ENCODE measurements around the gene ZBTB7C.

Gene ZBTB7C

DNA sequence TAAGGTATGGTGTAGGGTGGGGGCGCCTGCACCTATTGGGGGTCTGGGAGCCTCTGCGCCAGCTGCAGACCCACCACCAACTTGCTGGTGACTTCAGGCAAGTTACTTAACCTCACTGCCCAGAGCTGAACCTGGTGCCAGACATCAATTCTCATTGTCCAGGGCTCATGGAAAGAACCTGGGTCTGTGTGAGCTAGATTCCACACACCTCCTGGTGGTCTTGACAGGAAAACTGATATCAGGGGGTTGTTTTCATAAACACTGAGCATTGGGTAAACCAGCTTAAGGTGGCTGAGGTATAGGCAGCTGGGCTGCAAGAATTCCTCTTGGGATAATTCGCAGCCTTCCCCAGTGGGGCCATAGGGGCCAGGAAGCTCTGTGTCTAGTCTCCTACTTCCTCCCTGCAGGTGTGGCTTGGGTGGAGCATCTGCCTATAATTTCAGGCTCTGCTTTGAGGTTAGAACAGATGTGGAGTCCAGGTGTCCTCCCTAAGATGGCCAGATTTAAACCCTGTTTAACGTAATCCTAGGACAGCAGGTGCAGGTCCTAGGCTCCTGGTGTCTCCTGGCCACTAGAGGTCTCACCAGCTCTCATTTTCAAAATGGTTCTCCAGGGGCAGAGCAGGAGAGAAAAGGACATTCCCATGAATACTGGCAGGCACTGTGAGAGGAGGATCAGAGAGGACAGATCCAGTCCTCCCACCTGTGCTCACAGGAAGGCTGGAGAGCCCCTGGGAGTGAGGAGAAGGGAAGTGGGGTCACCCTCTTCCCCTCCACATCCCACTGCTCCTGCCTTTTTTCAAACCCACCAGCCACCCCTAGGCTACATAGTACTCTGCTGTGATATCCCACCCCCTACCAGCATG is 378.3 kb downstream of the ZBTB7C start:
- no peak overlapping the region for H3K4me3 ChIP-seq (ENCODE audit: low read depth, low read length)

DNA sequence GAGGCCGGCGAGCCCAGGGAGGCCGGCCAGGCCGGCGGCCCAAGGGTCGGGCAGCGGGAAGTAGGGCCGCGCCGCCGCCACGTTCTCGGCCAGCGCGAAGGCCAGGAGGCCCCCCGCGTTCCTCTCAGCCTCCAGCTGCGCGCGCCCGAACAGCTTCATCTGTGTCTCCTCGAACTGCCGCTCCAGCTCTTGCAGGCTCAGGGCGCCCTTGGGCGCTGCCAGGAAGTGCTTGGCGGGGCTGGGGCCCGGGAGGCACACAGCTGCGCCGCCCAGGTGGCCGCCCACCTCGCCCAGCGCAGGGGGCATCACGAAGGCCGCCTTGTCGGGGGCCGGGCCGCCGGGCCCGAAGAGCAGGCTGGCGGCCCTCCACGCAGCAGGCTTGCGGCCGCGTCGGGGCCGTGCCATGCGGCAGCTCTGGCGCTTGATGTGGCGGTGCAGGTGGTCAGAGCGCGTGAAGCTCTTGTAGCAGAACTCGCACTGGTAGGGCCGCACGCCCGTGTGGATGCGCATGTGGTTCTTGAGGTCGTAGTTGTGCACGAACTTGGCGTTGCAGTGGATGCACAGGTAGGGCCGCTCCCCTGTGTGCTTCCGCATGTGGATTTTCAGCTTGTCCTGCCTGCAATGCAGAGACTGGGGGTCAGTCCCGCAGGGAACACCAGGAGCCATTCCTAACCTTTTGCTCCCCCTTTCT is 379.7 kb downstream of the ZBTB7C start:
- no peak overlapping the region for H3K4me3 ChIP-seq (ENCODE audit: low read depth, low read length)

DNA sequence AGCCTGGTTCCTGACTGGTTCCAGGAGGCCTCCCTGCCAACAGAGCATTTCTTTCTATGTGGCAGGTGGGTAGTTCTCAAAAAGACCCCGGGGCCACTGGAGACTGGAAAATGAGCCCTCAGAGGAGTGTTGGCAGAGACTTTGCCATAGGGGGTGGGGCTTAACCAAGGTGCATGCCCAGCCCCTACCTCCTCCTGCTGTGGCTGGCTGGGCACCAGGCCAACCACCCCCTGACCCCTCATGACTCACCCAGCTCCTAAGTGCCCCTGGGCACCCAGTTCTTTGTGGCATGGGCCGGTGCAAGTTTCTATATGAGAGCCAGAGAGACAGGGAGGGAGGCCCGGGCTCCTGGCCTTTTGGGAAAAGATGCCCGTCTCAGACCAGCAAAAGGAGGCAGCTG is 380.5 kb downstream of the ZBTB7C start:
- H3K4me3 ChIP-seq (ENCODE audit: low read depth, low read length): no peak overlapping the region

DNA sequence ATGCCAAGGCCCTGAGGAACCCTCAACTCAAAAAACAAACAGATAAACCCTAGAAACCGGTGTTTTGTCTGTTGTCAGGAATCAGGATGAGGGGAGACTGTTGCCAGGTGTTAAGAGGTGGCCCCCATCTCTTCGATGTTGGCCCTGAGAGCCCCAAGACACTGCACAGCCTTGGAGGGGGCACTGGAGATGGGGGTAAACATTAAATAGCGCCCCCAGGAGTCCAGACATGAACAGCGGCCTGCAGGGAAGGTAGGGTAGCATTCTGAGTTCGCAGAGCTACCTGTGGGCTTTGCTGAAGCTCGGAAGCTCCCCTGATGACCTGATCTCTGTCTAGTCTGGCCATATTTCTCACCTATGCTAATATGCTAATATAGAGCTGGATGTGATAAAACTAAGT is 381.1 kb downstream of the ZBTB7C start:
- H3K4me3 ChIP-seq (ENCODE audit: low read depth, low read length): no peak overlapping the region

DNA sequence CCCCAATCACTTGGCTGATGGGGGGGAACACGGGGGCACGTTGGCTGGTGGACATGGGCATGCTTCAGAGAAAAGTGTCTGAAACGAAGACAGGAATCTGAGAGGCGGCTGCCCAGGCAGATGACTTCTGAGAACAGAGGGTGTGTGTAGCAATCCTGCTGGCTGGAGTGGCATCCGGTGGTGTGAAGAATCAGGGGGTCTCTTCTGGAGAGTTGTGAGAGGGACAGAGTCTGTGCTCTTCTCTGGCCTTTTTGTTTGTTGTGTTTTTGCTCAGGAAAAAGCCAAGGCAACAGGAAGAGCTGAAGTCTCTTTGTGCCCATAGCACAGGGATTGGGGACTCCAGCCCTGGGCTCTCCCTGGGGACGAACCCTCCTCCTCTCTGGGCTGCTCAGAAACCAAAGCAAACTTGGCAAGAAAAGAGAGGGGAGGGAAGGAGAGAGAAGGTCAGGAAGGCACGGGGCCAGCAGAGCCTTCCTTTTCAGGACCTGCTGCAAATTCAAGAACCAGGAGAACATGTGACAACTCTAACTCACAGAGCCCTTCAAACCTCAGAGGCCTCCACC is 381.7 kb downstream of the ZBTB7C start:
- no peak overlapping the region for H3K4me3 ChIP-seq (ENCODE audit: low read depth, low read length)

DNA sequence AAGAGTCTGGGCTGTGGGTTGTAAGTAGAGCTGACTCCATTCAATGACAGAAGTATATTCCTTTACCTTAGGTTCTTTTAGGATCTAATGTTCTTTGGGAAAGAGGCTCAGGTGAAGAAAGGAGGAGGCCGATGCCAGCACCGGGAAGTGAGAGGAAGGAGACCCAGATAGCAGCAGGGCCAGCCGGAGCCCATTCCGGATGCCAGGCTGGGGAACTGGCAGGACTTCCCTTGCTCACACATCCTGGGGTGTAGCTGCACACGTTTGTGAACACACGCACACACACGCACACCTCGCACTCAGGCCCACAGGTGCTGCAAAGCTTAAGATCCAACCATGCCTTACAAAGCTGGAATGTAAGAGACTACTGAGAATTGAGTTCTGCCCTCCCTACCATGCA is 383.0 kb downstream of the ZBTB7C start:
- no peak overlapping the region for H3K4me3 ChIP-seq (ENCODE audit: low read depth, low read length)

DNA sequence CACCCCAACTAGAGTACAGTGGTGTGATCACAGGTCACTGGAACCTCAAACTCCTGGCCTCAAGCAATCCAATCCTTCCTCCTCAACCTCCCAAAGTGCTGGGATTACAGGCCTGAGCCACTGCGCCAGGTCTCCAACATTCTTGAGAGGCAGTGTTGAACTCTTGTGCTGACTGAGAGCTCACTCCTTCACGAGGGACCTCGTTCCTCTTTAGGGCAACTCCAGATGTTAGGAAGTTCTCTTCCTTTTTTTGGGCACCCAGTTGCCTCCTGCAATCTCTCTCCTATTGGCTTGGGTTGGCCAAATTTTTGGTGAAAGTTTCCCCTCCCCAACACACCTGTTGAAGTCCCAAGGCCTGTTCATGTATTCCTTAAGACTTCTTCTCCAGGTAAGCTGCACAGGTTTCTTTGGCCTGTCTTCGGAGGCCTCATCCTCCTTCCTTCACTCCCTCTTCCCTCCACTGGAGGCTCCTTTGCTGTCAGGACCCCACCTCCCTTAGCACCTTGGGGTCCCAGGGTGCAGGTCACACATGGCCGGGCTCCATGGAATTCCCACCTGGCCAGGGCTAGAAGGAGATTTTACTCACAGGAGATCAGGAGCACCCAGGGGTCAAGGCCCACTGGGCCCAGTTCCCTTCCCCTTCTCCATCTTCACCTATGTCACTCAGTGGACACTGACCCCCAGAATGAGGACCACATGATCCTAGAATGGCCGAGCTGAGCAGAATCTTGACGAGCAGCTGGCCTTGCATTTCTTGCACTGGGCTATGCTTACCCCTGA is 384.1 kb downstream of the ZBTB7C start:
- H3K4me3 ChIP-seq (ENCODE audit: low read depth, low read length): no peak overlapping the region

DNA sequence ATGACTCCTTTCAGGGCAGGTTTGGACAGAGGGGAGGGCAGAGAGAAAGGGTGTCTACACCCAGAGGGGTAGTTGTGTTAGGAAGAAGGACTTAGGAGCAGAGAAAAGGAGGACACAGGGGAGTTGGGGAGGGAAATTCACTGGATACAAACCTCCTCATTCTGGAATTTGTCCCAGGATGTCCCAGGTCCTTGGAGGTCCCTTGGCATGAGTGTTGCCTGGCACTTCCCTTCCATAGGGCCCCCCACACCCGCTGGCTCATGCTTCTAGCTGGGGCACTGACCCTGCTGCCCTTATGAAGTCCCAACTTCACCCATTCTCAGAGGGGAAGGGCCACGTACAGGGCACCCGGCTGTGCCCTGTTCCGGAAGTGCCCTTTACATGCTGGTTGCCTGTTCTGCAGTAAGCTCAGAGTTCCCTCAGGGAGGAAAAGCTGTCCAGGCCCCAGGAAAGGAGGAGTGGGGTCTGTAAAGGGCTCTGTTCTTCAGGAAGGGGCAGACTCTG is 385.1 kb downstream of the ZBTB7C start:
- no peak overlapping the region for H3K4me3 ChIP-seq (ENCODE audit: low read depth, low read length)

DNA sequence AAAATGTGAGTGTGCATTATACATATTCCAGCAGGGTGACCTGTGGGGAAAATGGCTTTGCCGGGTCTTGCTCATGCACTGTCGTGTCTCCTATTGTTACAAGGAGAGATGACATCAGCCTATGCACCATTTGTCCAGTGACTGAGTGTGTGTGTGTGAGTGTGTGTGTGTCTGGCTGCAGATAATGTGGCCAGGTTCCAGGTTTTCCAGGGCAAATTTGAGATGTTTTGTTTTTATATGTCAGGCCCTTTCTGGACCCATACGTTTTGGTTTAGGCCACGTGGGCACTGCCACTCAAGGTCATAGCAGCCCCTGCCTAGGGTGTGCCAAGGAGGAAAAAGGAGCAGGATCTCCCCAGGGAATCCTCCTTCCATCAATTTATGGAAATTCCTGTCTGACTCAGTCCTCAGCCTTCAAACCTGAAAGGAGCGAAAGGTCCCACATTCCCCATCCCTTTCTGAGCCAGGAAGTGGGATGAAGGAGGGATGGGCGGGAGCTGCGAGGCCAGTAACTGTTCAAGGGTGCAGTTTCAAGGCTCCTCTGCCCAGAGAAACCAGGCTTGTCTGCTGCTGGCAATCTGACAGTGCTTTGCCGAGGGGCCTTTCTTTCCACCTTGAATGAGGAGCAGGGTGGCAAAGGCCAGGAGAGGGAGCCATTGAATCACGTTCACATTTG is 385.7 kb downstream of the ZBTB7C start:
- H3K4me3 ChIP-seq (ENCODE audit: low read depth, low read length): no peak overlapping the region

DNA sequence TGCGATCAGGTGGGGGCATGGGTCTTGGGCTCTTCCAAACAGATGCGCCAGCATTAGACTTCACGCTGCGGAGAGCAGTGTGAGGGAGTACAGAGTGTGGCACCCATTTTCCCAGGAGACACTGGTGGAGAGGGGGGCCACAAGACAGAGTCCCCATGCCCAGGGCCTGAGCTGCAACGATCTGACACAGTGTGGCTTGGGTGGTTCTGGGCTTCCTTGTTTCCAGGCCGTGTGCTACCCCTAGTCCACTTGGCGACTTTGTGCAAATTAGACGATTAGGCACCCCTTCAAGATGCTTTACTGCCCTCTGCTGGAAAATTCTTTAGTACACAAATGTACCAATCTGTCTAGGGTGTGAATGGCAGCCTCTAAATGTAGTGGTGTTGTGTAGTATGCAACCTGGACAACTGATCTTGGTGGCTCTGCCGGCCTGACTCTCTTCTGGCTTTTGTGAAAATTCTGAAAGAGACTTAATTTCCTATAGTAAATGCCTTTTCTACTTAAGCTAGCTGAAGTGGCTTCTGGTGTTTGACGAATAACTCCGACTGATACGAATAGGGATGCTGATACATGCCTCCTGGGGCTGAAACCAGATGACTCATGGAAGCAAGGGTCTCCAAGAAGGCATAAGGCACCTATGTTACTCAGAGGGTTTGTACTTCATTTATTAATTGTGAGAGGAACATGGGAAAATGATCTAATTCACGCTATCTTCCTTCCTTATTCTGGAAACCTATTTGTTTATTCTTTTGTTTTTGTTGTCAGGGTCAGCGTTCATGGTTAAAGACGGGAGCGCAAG is 386.5 kb downstream of the ZBTB7C start:
- no peak overlapping the region for H3K4me3 ChIP-seq (ENCODE audit: low read depth, low read length)

DNA sequence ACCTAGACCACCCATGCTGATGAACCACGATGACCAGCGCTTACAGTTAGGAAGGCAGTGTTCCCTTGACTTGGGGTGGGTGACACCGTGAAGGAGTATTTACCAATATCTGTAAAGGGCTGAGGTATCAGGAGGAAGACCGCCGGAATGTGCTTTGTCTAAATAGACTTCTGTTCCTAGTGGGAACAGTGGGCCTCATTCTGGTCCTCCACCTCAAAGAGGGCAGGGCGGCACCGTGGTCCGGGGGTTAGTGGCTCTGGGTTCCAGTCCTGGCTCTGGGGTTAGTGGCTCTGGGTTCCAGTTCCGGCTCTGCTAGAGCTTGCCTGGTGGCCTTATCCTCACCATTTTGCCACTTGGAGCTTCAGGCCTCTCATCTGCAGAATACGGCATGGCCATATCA is 387.2 kb downstream of the ZBTB7C start:
- H3K4me3 ChIP-seq (ENCODE audit: low read depth, low read length): no peak overlapping the region

DNA sequence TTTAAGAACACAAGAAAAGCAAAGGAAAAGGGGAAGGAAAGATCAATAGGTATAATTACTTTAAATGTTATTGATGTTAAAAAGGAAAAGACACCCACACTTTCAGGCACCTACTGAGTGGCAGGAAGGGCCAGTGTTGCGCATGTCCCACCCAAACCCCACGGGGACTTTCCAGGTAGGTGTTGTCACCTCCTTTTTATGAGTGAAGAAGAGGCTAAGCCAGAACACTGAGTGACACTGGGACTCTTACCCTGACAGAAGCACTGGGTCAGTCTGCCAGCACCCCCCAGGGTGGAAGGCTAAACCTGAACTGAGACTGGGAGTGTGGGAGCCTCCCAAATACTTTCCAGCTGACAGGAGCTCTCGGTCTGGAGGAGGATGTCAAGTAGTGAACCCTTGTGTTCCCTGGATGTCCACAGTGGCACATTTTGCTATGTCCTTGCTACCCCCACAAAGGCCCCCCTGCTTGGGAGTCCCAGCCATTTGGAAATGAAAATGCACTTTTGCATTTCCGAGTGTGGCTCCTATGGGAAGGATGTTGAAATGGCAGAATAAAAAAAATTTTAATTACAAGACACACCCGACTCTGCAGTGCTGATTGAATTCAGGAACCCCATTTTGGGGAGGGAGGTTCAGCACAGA is 387.8 kb downstream of the ZBTB7C start:
- no peak overlapping the region for H3K4me3 ChIP-seq (ENCODE audit: low read depth, low read length)

DNA sequence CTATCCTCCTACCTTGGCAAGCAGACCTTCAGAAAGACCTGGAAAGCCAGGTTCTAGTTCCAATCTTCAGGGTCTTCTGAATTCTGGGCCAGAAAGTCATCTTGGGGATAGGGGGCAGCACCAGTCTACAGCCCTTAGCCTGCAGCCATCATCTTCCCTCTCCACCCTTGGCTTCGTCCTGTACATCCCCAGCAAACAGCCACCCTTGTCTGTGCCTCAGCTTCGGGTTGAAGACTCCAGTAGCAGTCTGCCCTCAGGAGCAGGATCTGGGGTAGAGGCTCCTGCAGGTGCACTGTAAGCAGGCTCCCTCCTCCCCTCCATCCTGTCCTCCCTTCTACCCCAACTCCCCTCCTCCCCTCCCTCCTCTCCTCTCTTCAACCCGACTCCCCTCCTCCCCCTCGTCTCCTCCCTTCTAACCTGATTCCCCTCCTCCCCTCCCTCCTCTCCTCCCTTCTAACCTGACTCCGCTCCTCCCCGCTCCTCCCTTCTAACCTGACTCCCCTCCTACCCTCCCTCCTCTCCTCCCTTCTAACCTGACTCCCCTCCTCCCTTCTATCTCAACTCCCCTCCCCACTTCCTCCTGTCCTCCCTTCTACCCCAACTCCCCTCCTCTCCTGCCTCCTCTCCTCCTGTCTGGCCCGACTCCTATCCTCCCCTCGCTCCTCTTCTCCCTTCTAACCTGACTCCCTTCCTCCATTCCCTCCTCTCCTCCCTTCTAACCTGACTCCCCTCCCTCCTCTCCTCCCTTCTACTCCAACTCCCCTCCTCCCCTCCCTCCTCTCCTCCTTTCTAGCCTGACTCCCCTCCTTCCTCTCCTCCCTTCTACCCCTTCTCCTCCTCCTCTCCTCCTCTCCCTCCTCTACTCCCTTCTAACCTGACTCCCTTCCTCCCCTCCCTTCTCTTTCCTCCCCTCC is 388.6 kb downstream of the ZBTB7C start:
- no peak overlapping the region for H3K4me3 ChIP-seq (ENCODE audit: low read depth, low read length)

DNA sequence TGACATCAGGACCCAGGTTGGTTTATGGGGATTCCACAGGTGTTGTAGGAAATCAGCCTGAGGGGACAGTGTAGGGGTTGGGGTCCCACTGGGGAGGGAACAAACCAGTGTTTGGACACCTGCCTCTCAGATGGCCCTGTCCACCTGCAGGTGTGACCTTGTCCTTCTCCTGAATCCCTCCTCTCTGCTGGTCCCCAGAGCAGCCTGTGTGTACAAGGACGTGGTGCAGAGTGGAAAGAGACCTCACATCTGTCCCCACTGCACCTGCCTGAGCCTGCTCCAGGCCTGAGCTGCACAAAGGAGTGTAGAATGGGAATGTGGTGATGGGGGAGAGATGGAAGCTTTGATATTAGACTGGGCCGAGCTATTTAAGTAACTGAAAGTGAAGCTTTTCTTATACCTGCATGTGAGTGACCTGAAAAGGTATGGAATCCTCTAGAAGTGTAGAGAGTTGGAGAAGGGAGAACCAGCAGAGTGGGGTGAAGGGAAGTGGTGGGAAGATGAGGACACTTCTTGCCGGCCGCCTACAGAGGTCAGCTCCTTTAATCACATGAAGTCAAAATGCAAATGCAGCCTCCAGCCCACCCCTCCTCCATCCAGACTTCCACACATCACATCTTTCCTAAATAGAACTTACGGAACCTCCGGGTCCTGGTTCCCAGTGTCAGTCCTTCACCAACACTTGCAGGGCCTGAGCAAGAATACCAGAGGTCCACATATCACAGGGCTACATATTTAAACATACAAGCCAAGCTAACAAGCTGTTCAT is 389.4 kb downstream of the ZBTB7C start:
- no peak overlapping the region for H3K4me3 ChIP-seq (ENCODE audit: low read depth, low read length)

DNA sequence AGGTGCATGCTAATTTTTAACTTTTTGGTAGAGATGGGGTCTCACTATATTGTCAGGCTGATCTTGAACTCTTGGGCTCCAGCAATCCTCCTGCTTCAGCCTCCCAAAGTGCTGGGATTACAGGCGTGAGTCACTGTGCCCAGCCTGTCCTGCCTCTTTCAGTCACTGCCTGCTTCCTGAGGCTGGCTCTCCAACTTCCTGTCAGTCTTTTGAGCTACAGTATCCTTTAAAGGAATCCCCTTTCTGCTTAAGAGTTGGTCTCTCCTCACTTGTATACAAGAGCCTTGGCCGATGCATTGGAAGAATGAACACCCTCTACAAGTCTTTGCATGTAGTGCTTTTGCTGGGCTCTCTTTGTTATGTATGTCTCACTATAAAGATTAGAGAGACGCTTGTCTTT is 390.3 kb downstream of the ZBTB7C start:
- no peak overlapping the region for H3K4me3 ChIP-seq (ENCODE audit: low read depth, low read length)

DNA sequence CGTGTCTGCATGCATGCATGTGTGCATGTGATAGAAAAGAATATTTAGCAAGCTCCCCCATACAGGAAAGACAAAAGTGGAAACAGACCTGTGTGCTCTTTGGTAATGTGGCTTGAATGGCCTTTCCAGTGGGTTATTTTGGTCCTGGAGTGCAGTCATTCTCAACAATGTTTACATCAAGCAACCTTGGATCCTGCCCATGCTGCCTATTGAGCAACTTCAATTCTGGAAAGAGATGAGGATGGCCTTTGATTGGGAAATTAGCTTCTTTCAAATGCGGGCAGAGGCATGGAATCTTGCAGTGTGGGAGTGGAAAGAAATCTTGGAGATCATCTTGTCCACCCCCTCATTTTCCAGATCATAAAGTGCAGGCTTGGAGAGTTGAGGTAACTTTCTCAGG is 391.5 kb downstream of the ZBTB7C start:
- no peak overlapping the region for H3K4me3 ChIP-seq (ENCODE audit: low read depth, low read length)

DNA sequence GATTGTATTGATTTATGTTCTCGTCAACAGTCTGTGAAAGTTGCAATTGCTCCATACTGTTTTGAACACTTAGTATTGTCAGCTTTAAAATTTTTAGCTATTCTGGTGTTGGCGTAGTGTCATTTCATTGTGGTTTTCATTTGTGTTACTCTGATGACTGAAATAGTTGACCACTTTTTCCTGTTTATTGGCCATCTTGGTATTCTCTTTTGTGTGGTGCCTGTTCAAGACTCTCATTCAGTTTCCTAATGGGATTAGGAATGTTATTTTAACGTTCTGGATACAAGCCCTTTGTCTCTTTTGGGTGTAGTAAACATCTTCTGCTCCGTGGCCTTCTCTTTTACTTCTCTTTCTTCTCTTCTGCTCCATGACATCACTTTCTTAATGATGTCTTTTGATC is 396.0 kb downstream of the ZBTB7C start:
- H3K4me3 ChIP-seq (ENCODE audit: low read depth, low read length): no peak overlapping the region

All from iPS-11a (cell line).